ENCODE data around the gene PRDM11.

DNA sequence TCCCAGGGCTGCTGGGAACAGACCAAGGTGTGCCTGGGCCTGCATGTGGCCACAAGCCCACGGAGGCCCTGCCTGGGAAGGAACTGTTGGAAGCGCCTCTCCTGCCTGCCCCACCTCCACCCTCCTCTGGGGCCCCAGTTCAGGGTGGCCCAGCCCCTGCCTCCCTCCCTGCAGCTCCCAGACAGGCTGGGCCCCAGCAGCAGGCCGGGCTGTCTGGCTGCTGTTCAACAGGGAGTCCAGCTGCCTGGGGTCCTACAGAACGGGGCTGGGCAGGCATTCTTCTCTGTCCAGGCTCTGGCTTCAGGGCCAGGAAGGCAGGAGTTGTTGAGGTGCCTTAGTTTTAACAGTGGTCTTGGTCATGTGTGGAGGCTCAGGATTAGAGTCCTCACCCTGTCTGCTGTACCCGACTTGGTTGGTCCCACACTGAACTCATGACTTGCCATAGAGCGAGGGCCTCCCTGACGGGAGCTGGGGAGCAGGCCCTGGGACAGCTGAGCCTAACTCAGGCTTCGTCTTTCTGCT lies 11.8 kb downstream of the PRDM11 start:
- TF ChIP-seq POLR2A (IDR thresholded peaks at IDR 0.05) (no peak), EP300 (IDR thresholded peaks at IDR 0.05) (no peak)
- TF ChIP-seq, protein P1, sequence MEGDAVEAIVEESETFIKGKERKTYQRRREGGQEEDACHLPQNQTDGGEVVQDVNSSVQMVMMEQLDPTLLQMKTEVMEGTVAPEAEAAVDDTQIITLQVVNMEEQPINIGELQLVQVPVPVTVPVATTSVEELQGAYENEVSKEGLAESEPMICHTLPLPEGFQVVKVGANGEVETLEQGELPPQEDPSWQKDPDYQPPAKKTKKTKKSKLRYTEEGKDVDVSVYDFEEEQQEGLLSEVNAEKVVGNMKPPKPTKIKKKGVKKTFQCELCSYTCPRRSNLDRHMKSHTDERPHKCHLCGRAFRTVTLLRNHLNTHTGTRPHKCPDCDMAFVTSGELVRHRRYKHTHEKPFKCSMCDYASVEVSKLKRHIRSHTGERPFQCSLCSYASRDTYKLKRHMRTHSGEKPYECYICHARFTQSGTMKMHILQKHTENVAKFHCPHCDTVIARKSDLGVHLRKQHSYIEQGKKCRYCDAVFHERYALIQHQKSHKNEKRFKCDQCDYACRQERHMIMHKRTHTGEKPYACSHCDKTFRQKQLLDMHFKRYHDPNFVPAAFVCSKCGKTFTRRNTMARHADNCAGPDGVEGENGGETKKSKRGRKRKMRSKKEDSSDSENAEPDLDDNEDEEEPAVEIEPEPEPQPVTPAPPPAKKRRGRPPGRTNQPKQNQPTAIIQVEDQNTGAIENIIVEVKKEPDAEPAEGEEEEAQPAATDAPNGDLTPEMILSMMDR (IDR thresholded peaks at IDR 0.05), result no peak

Data from stomach (tissue), 4 donors.